Muscle of arm (tissue), 12 donors: ENCODE results near the gene PLEKHA6. TPM values are rescaled to one million over a fixed set of nuclear protein-coding genes. Genes with fewer than 3 reads are reported as not detected.

Experiments used
- DNase-seq: peaks from one replicate; pipeline ENCODE4 v3.0.0-alpha.2; 2013
- polyA plus RNA-seq, 12 donors: library from polyadenylated mRNA; unstranded; fragments of 120-200 nt; gene quantifications; one replicate each; pipeline ENCODE4 v1.2.1, GENCODE V29; 2013; ENCODE audit not compliant: insufficient read length in 12 of 12

Gene PLEKHA6
- polyA plus RNA-seq, 12 donors, result 2.2 to 18.5 (median 4.3) TPM; not detected in 1

- no peak for DNase-seq
Observed at GRCh38 chr1:204355913-204356312, 3.8 kb downstream of the PLEKHA6 start.

- no peak for DNase-seq
Observed at GRCh38 chr1:204354579-204354978, 5.2 kb downstream of the PLEKHA6 start.

GRCh38 chr1:204353213-204353910, 6.4 kb downstream of the PLEKHA6 start:
- no peak for DNase-seq

GRCh38 chr1:204350857-204351573, 8.7 kb downstream of the PLEKHA6 start:
- DNase-seq, result peak; percentile 79

GRCh38 chr1:204350312-204350711, 9.4 kb downstream of the PLEKHA6 start:
- DNase-seq, result no peak

- DNase-seq, result no peak
Observed at GRCh38 chr1:204349602-204350001, 10.1 kb downstream of the PLEKHA6 start.

- peak; percentile 75 for DNase-seq
Observed at GRCh38 chr1:204348722-204349121, 11.0 kb downstream of the PLEKHA6 start.

GRCh38 chr1:204348242-204348641, 11.5 kb downstream of the PLEKHA6 start:
- no peak for DNase-seq

GRCh38 chr1:204345941-204346645, 13.6 kb downstream of the PLEKHA6 start:
- DNase-seq, result no peak

GRCh38 chr1:204345438-204345841, 14.3 kb downstream of the PLEKHA6 start:
- no peak for DNase-seq

- no peak for DNase-seq
Observed at GRCh38 chr1:204344665-204345355, 14.9 kb downstream of the PLEKHA6 start.

GRCh38 chr1:204343802-204344201, 15.9 kb downstream of the PLEKHA6 start:
- DNase-seq, result no peak

GRCh38 chr1:204343247-204343646, 16.5 kb downstream of the PLEKHA6 start:
- DNase-seq, result no peak

- DNase-seq, result no peak
Observed at GRCh38 chr1:204342310-204342709, 17.4 kb downstream of the PLEKHA6 start.

- DNase-seq, result no peak
Observed at GRCh38 chr1:204341380-204341779, 18.3 kb downstream of the PLEKHA6 start.

GRCh38 chr1:204340081-204340889, 19.4 kb downstream of the PLEKHA6 start:
- no peak for DNase-seq

GRCh38 chr1:204339541-204339940, 20.2 kb downstream of the PLEKHA6 start:
- no peak for DNase-seq

GRCh38 chr1:204338997-204339396, 20.7 kb downstream of the PLEKHA6 start:
- DNase-seq, result no peak

GRCh38 chr1:204338360-204338759, 21.4 kb downstream of the PLEKHA6 start:
- no peak for DNase-seq

- no peak for DNase-seq
Observed at GRCh38 chr1:204337583-204337982, 22.1 kb downstream of the PLEKHA6 start.

- no peak for DNase-seq
Observed at GRCh38 chr1:204337036-204337429, 22.7 kb downstream of the PLEKHA6 start.
